Kidney tubule cell (primary cell): ENCODE results near the gene SHANK2.

Experiments used
- DNase-seq: peaks from one replicate; pipeline ENCODE4 v3.0.0-alpha.2; 2018; ENCODE audit warnings: low spot score

The SHANK2 gene

GRCh38 chr11:71222318-71223080 is 29.9 kb downstream of the SHANK2 start:
- DNase-seq = no peak

GRCh38 chr11:71221821-71222220 is 30.6 kb downstream of the SHANK2 start:
- no peak for DNase-seq

GRCh38 chr11:71221201-71221600 is 31.2 kb downstream of the SHANK2 start:
- no peak for DNase-seq

- DNase-seq = no peak
Observed at GRCh38 chr11:71218789-71219499, 33.4 kb downstream of the SHANK2 start.

GRCh38 chr11:71215425-71215965 is 36.9 kb downstream of the SHANK2 start:
- no peak for DNase-seq

- DNase-seq = no peak
Observed at GRCh38 chr11:71214553-71215424, 37.6 kb downstream of the SHANK2 start.

GRCh38 chr11:71213696-71214552 is 38.5 kb downstream of the SHANK2 start:
- no peak for DNase-seq

- no peak for DNase-seq
Observed at GRCh38 chr11:71212871-71213559, 39.4 kb downstream of the SHANK2 start.

- no peak for DNase-seq
Observed at GRCh38 chr11:71211631-71212030, 40.7 kb downstream of the SHANK2 start.

GRCh38 chr11:71210861-71211260 is 41.5 kb downstream of the SHANK2 start:
- no peak for DNase-seq

GRCh38 chr11:71209656-71210055 is 42.7 kb downstream of the SHANK2 start:
- no peak for DNase-seq

- DNase-seq = no peak
Observed at GRCh38 chr11:71209181-71209580, 43.2 kb downstream of the SHANK2 start.

GRCh38 chr11:71208011-71208774 is 44.2 kb downstream of the SHANK2 start:
- DNase-seq = no peak

- DNase-seq = no peak
Observed at GRCh38 chr11:71207563-71207962, 44.8 kb downstream of the SHANK2 start.

GRCh38 chr11:71206186-71206585 is 46.2 kb downstream of the SHANK2 start:
- DNase-seq = peak; percentile 84

- DNase-seq = no peak
Observed at GRCh38 chr11:71204748-71205664, 47.4 kb downstream of the SHANK2 start.

GRCh38 chr11:71204294-71204693 is 48.1 kb downstream of the SHANK2 start:
- DNase-seq = no peak

GRCh38 chr11:71203681-71204080 is 48.7 kb downstream of the SHANK2 start:
- no peak for DNase-seq

- DNase-seq = no peak
Observed at GRCh38 chr11:71202966-71203365, 49.4 kb downstream of the SHANK2 start.
